ENCODE measurements around the gene PLD3. TPM values are rescaled to one million over a fixed set of nuclear protein-coding genes. Genes with fewer than 3 reads are reported as not detected.

PLD3 gene
- total RNA-seq, 2 donors from 2014 or later, result 177 to 240 TPM

GRCh38 chr19:40389404-40390083 is 41.0 kb downstream of the PLD3 start:
- Mint-ChIP-seq H3K27me3 (ENCODE audit: insufficient read depth) (peaks cover 2% of the 10 kb centered on the region), H3K27ac (no peak overlapping the region), H3K9me3 (no peaks in the 10 kb centered on the region), H3K36me3 (ENCODE audit: low read depth) (no peaks in the 10 kb centered on the region), H3K4me3 (no peak overlapping the region), H3K4me1 (peaks cover 4% of the 10 kb centered on the region)
- Histone ChIP-seq H3K9ac (ENCODE audit: extremely low read depth, low read length, poor library complexity, severe bottlenecking) (no peak overlapping the region), H3K4me1 (ENCODE audit: control insufficient read depth, insufficient read depth, low read length) (no peaks in the 10 kb centered on the region), H3K27me3 (ENCODE audit: control insufficient read depth, insufficient read depth, low read length, poor library complexity, severe bottlenecking) (no peaks in the 10 kb centered on the region), H3K9me3 (ENCODE audit: control insufficient read depth, low read length) (no peaks in the 10 kb centered on the region), H3K27ac (ENCODE audit: low read depth, low read length) (no peak overlapping the region), H3K4me3 (ENCODE audit: low read length) (no peak overlapping the region), H3K36me3 (ENCODE audit: control insufficient read depth, insufficient read depth, low read length) (no peaks in the 10 kb centered on the region)
- no peak for TF ChIP-seq CTCF (conservative IDR thresholded peaks at IDR 0.05)
- no peak for DNase-seq
- WGBS, 2 experiments (ENCODE audit: insufficient coverage in 1 of 2, insufficient read length in 1 of 2), result 93 to 97% methylated on average over 25 to 33 of the region's 33 CpGs

- H3K4me1 ChIP-seq (ENCODE audit: control insufficient read depth, insufficient read depth, low read length), result no peaks in the 10 kb centered on the region
- H3K36me3 Mint-ChIP-seq (ENCODE audit: low read depth), result no peaks in the 10 kb centered on the region
- no peaks in the 10 kb centered on the region for H3K27me3 ChIP-seq (ENCODE audit: control insufficient read depth, insufficient read depth, low read length, poor library complexity, severe bottlenecking)
- H3K27ac ChIP-seq (ENCODE audit: low read depth, low read length), result no peak within 1 kb of the TSS
- no peaks in the 10 kb centered on the region for H3K36me3 ChIP-seq (ENCODE audit: control insufficient read depth, insufficient read depth, low read length)
- WGBS, 2 experiments (ENCODE audit: insufficient coverage in 1 of 2, insufficient read length in 1 of 2), result 84 to 88% methylated on average over 6 to 10 of the region's 10 CpGs
- H3K9ac ChIP-seq (ENCODE audit: extremely low read depth, low read length, poor library complexity, severe bottlenecking), result no peak within 1 kb of the TSS
- H3K4me1 Mint-ChIP-seq, result peaks cover 4% of the 10 kb centered on the region
- no peaks in the 10 kb centered on the region for H3K27me3 Mint-ChIP-seq (ENCODE audit: insufficient read depth)
- no peak within 1 kb of the TSS for H3K27ac Mint-ChIP-seq
- H3K4me3 ChIP-seq (ENCODE audit: low read length), result no peak within 1 kb of the TSS
- no peak within 1 kb of the TSS for H3K4me3 Mint-ChIP-seq
- no peaks in the 10 kb centered on the region for H3K9me3 Mint-ChIP-seq
- TF ChIP-seq CTCF (conservative IDR thresholded peaks at IDR 0.05), result no peak
- H3K9me3 ChIP-seq (ENCODE audit: control insufficient read depth, low read length), result no peaks in the 10 kb centered on the region
- no peak for DNase-seq
Measured at GRCh38 chr19:40390084-40390742, 41.7 kb downstream of the PLD3 start, which contains the start of gene HIPK4. TSS of gene HIPK4 (minus strand) at chr19:40390181. CDS start at chr19:40389902, 279 bp downstream.

GRCh38 chr19:40392123-40392522 is 43.6 kb downstream of the PLD3 start:
- Histone ChIP-seq H3K27ac (ENCODE audit: low read depth, low read length) (no peak overlapping the region), H3K9ac (ENCODE audit: extremely low read depth, low read length, poor library complexity, severe bottlenecking) (no peak overlapping the region), H3K27me3 (ENCODE audit: control insufficient read depth, insufficient read depth, low read length, poor library complexity, severe bottlenecking) (no peaks in the 10 kb centered on the region), H3K9me3 (ENCODE audit: control insufficient read depth, low read length) (no peaks in the 10 kb centered on the region), H3K36me3 (ENCODE audit: control insufficient read depth, insufficient read depth, low read length) (no peaks in the 10 kb centered on the region), H3K4me1 (ENCODE audit: control insufficient read depth, insufficient read depth, low read length) (no peaks in the 10 kb centered on the region), H3K4me3 (ENCODE audit: low read length) (no peak overlapping the region)
- DNase-seq, result no peak
- no peak for TF ChIP-seq CTCF (conservative IDR thresholded peaks at IDR 0.05)
- WGBS, 2 experiments (ENCODE audit: insufficient coverage in 1 of 2, insufficient read length in 1 of 2), result 86% methylated on average over 4 to 8 of the region's 8 CpGs
- H3K9me3 Mint-ChIP-seq, result no peaks in the 10 kb centered on the region
- no peak overlapping the region for H3K27ac Mint-ChIP-seq
- H3K36me3 Mint-ChIP-seq (ENCODE audit: low read depth), result no peaks in the 10 kb centered on the region
- H3K27me3 Mint-ChIP-seq (ENCODE audit: insufficient read depth), result peaks cover 14% of the 10 kb centered on the region
- peaks cover 4% of the 10 kb centered on the region for H3K4me1 Mint-ChIP-seq
- no peak overlapping the region for H3K4me3 Mint-ChIP-seq
